Gastroesophageal sphincter (tissue), 3 donors: Measurements from ENCODE around the gene SH3TC2.

Source experiments
- POLR2A ChIP-seq, 2 donors: fragments of 450-650 bp; IDR thresholded peaks; one replicate each; pipeline ENCODE4 v1.6.1; 2017; ENCODE audit warnings: antibody characterized with exemption in 2 of 2, mild to moderate bottlenecking in 2 of 2, moderate library complexity in 1 of 2
- POLR2AphosphoS5 ChIP-seq: sonication (generic); formaldehyde crosslinking; IDR thresholded peaks from one replicate; pipeline ENCODE4 v1.6.1; 2017; ENCODE audit warnings: antibody characterized with exemption
- TF ChIP-seq, protein P1 (sequence below), 4 experiments: fragments of 200-600 bp in 2 of 4; fragments of 450-650 bp in 2 of 4; sonication (generic) in 1 of 4; IDR thresholded peaks; one replicate each; pipeline ENCODE4 v1.5.1; 2017 to 2019; ENCODE audit warnings: antibody characterized with exemption in 4 of 4, mild to moderate bottlenecking in 2 of 4, moderate library complexity in 2 of 4

DNA sequence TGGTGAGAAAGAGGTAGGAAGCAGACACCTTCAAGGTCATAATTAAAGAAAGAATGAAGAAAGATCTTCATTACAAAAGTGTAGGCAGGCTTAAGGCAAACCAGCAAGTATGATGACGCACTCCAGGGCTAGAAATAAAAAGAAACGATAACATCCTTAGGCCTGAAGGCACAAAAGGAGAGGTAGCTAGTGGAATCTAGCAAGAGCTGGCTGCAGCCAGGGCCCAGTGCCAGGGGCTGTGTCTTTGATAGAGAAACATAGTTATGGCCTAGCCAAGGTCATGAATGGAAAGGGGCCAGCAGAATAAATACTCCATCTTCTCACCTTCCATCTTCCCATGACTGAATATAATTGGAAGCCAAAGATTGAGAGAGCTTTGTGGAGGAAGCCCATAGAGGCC is 6.8 kb upstream of the SH3TC2 start:
- TF ChIP-seq POLR2A (IDR thresholded peaks at IDR 0.05) (no peak), POLR2AphosphoS5 (no peak)
- TF ChIP-seq, protein P1, sequence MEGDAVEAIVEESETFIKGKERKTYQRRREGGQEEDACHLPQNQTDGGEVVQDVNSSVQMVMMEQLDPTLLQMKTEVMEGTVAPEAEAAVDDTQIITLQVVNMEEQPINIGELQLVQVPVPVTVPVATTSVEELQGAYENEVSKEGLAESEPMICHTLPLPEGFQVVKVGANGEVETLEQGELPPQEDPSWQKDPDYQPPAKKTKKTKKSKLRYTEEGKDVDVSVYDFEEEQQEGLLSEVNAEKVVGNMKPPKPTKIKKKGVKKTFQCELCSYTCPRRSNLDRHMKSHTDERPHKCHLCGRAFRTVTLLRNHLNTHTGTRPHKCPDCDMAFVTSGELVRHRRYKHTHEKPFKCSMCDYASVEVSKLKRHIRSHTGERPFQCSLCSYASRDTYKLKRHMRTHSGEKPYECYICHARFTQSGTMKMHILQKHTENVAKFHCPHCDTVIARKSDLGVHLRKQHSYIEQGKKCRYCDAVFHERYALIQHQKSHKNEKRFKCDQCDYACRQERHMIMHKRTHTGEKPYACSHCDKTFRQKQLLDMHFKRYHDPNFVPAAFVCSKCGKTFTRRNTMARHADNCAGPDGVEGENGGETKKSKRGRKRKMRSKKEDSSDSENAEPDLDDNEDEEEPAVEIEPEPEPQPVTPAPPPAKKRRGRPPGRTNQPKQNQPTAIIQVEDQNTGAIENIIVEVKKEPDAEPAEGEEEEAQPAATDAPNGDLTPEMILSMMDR (IDR thresholded peaks at IDR 0.05): no peak
